Keratinocyte (primary cell): Measurements from ENCODE around the gene KIF14. TPM values are rescaled to one million over a fixed set of nuclear protein-coding genes. Genes with fewer than 3 reads are reported as not detected.

Source experiments
- DNase-seq: peaks from one replicate; pipeline ENCODE4 v3.0.0-alpha.2; 2011; ENCODE audit warnings: low read depth, missing footprints, low spot score
- FAIRE-seq: peaks from 2 replicates; lab custom pipeline; 2011; peaks lifted over from hg19 to GRCh38; lab: Jason Lieb, UNC
- H2AFZ ChIP-seq: 2 replicates; pipeline ENCODE4 v1.6.0; 2012; ENCODE audit warnings: low read length, control low read depth, inconsistent platforms; ENCODE audit not compliant: control insufficient read depth
- H3K27ac ChIP-seq: 2 replicates; pipeline ENCODE4 v1.5.1; 2011; ENCODE audit warnings: low read length; ENCODE audit not compliant: control insufficient read depth, insufficient read depth
- H3K27me3 ChIP-seq: 3 replicates; pipeline ENCODE4 v1.6.0; 2011; ENCODE audit warnings: low read length; ENCODE audit not compliant: control insufficient read depth, insufficient read depth; ENCODE audit errors: extremely low read depth
- H3K36me3 ChIP-seq, 2 experiments: 2 replicates in 1 of 2; 3 replicates in 1 of 2; pipeline ENCODE4 v1.5.1; 2011; ENCODE audit warnings: low read length in 2 of 2, mild to moderate bottlenecking in 1 of 2; ENCODE audit not compliant: control insufficient read depth in 2 of 2, insufficient read depth in 2 of 2; ENCODE audit errors: extremely low read depth in 1 of 2
- H3K4me1 ChIP-seq: 3 replicates; pipeline ENCODE4 v1.5.1; 2011; ENCODE audit warnings: low read length; ENCODE audit not compliant: control insufficient read depth, insufficient read depth; ENCODE audit errors: extremely low read depth
- H3K4me2 ChIP-seq: 3 replicates; pipeline ENCODE4 v1.6.0; 2011; ENCODE audit warnings: low read depth, low read length; ENCODE audit not compliant: control insufficient read depth, insufficient read depth; ENCODE audit errors: extremely low read depth
- H3K4me3 ChIP-seq, 3 experiments: fragments of 200-600 bp in 1 of 3; sonication (generic) in 1 of 3; 2 replicates in 2 of 3; 3 replicates in 1 of 3; pipeline ENCODE4 v1.5.1; 2011 to 2016; ENCODE audit warnings: low read length in 3 of 3, mild to moderate bottlenecking in 3 of 3, control low read depth in 2 of 3, inconsistent platforms in 1 of 3, low read depth in 1 of 3, mixed read lengths in 1 of 3, mixed run types in 1 of 3, moderate library complexity in 1 of 3; ENCODE audit not compliant: control insufficient read depth in 2 of 3, insufficient read depth in 2 of 3; ENCODE audit errors: extremely low read depth in 1 of 3
- H3K79me2 ChIP-seq: 2 replicates; pipeline ENCODE4 v1.6.0; 2012; ENCODE audit warnings: low read length; ENCODE audit not compliant: control insufficient read depth, insufficient read depth
- H3K9ac ChIP-seq: 3 replicates; pipeline ENCODE4 v1.6.0; 2011; ENCODE audit warnings: low read length; ENCODE audit not compliant: control insufficient read depth, insufficient read depth; ENCODE audit errors: extremely low read depth
- H3K9me1 ChIP-seq: 3 replicates; pipeline ENCODE4 v1.6.0; 2011; ENCODE audit warnings: low read length; ENCODE audit not compliant: control insufficient read depth, insufficient read depth; ENCODE audit errors: extremely low read depth
- H3K9me3 ChIP-seq: 2 replicates; pipeline ENCODE4 v1.5.1; 2012; ENCODE audit warnings: low read depth, low read length; ENCODE audit not compliant: control insufficient read depth
- H4K20me1 ChIP-seq: 3 replicates; pipeline ENCODE4 v1.6.0; 2011; ENCODE audit warnings: low read length; ENCODE audit not compliant: control insufficient read depth, insufficient read depth; ENCODE audit errors: extremely low read depth
- EZH2 ChIP-seq: IDR thresholded peaks from one replicate; pipeline ENCODE4 v1.6.1; 2012; ENCODE audit warnings: inconsistent platforms, mild to moderate bottlenecking, low read length, moderate library complexity
- dilution Hi-C: fragments of 300-500 bp; cut with MboI; formaldehyde crosslinking; loops from one replicate; pipeline ENCODE4 v1.7.0; 2020; ENCODE audit warnings: low sequenced_read_pairs; ENCODE audit not compliant: extremely low pct_ligation_motif_present
- polyA plus RNA-seq, 5 experiments: library from polyadenylated mRNA; depleted of rRNA in 3 of 5; stranded (reverse) in 3 of 5; stranded (forward) in 1 of 5; unstranded in 1 of 5; fragments of >200 nt; gene quantifications; 1 replicate in 1 of 5; 2 replicates in 3 of 5; 3 replicates in 1 of 5; pipeline versions ENCODE4 v1.2.1 to v1.2.3, GENCODE V29; 2011 to 2012; ENCODE audit warnings: missing spikeins in 2 of 5, low read depth in 1 of 5, low replicate concordance in 1 of 5
- TF ChIP-seq, protein P1 (sequence below), 3 experiments: IDR thresholded peaks in 1 of 3; conservative IDR thresholded peaks in 1 of 3; optimal IDR thresholded peaks in 1 of 3; 2 replicates in 2 of 3; 3 replicates in 1 of 3; pipeline versions ENCODE3 to v1.5.1; 2011; ENCODE audit warnings: low read length in 3 of 3, mild to moderate bottlenecking in 3 of 3, moderate library complexity in 2 of 3, control low read depth in 1 of 3, inconsistent platforms in 1 of 3; ENCODE audit not compliant: insufficient read depth in 2 of 3; ENCODE audit errors: extremely low read depth in 1 of 3

KIF14 gene
- polyA plus RNA-seq, 1 donor (not counting 4 experiments of a cell fraction or from before 2014, with no cell fraction given), result 6.2 TPM

DNA sequence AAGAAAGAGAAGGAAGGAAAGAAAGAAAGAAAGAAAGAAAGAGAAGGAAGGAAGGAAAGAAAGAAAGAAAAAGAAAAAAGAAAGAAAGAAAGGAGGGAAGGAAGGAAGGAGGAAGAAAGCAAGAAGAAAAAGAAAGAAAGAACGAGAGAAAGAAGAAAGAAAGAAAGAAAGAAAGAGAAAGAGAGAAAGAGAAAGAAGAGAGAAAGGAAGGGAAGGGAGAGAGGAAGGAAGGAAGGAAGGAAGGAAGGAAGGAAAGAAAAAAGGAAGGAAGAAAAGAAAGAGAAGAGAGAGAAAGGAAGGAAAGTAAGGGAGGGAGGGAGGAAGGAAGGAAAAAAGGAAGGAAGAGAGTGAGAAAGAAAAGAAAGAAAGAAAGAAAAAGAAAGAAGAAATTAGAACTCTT lies 115.3 kb downstream of the KIF14 start:
- TF ChIP-seq, protein P1, sequence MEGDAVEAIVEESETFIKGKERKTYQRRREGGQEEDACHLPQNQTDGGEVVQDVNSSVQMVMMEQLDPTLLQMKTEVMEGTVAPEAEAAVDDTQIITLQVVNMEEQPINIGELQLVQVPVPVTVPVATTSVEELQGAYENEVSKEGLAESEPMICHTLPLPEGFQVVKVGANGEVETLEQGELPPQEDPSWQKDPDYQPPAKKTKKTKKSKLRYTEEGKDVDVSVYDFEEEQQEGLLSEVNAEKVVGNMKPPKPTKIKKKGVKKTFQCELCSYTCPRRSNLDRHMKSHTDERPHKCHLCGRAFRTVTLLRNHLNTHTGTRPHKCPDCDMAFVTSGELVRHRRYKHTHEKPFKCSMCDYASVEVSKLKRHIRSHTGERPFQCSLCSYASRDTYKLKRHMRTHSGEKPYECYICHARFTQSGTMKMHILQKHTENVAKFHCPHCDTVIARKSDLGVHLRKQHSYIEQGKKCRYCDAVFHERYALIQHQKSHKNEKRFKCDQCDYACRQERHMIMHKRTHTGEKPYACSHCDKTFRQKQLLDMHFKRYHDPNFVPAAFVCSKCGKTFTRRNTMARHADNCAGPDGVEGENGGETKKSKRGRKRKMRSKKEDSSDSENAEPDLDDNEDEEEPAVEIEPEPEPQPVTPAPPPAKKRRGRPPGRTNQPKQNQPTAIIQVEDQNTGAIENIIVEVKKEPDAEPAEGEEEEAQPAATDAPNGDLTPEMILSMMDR (optimal IDR thresholded peaks at IDR 0.05 in 1 of 3, IDR thresholded peaks at IDR 0.05 in 1 of 3, conservative IDR thresholded peaks at IDR 0.05 in 1 of 3; ENCODE audit: extremely low read depth in 1 of 3, insufficient read depth in 2 of 3, low read length in 3 of 3), result no peak
- no peak for TF ChIP-seq EZH2
- H3K9me1 ChIP-seq, result no peaks in the 10 kb centered on the region
- H3K36me3 ChIP-seq, result no peaks in the 10 kb centered on the region
- no peaks in the 10 kb centered on the region for H3K4me1 ChIP-seq
- H2AFZ ChIP-seq, result no peak overlapping the region
- no peaks in the 10 kb centered on the region for H4K20me1 ChIP-seq
- H3K9ac ChIP-seq, result no peak overlapping the region
- H3K79me2 ChIP-seq, result no peaks in the 10 kb centered on the region
- H3K27me3 ChIP-seq, result peaks cover 7% of the 10 kb centered on the region
- H3K4me2 ChIP-seq, result no peak overlapping the region
- dilution Hi-C loops, result no loop called here
- no peak for DNase-seq
- H3K9me3 ChIP-seq, result no peaks in the 10 kb centered on the region
- no peak overlapping the region for H3K4me3 ChIP-seq
- H3K27ac ChIP-seq, result no peak overlapping the region
- FAIRE-seq, result no peak

Other genes starting within 250 kb of the KIF14 start
- gene ZNF281, start 210.7 kb downstream of the KIF14 start, polyA plus RNA-seq, result 8.7 to 14.7 TPM (median 11.0 TPM) in 3 replicates
- gene DDX59, start 49.2 kb upstream of the KIF14 start, polyA plus RNA-seq, result 10.1 to 14.4 TPM (median 12.7 TPM) in 3 replicates
- gene CAMSAP2, start 118.1 kb upstream of the KIF14 start, polyA plus RNA-seq, result 28.9 to 47.8 TPM (median 38.2 TPM) in 3 replicates